Measurements from ENCODE around the gene SERPINB4. TPM values are rescaled to one million over a fixed set of nuclear protein-coding genes. Genes with fewer than 3 reads are reported as not detected.
"Not testable (repeated sequence)": the region's sequence is repeated elsewhere in the genome, so short reads cannot be mapped to it uniquely, and the experiment has no call there.

The SERPINB4 gene
- total and polyA plus RNA-seq, 12 donors = not detected

GRCh38 chr18:63676526-63677323 is 32.7 kb upstream of the SERPINB4 start:
- no peak for TF ChIP-seq CTCF (IDR thresholded peaks at IDR 0.05)
- TF ChIP-seq POLR2A (IDR thresholded peaks at IDR 0.05) = no peak
- DNase-seq = no peak
- Histone ChIP-seq H3K27ac (no peak overlapping the region), H3K27me3 (no peaks in the 10 kb centered on the region), H3K9me3 (replicated peaks in 1 of 3) (no peaks in the 10 kb centered on the region), H3K4me1 (replicated peaks in 1 of 2) (no peaks in the 10 kb centered on the region), H3K4me3 (no peak overlapping the region), H3K36me3 (replicated peaks in 1 of 2) (no peaks in the 10 kb centered on the region)
- 24 to 34% (median 26%) methylated on average over 5 of the region's 5 CpGs for WGBS, 4 donors
- intact Hi-C loops (cut with DNase I) = no loop called here

GRCh38 chr18:63664571-63664970 is 20.5 kb upstream of the SERPINB4 start:
- Histone ChIP-seq H3K9me3 (replicated peaks in 1 of 3) (no peaks in the 10 kb centered on the region), H3K4me1 (replicated peaks in 1 of 2) (no peaks in the 10 kb centered on the region), H3K4me3 (no peak overlapping the region), H3K27me3 (no peaks in the 10 kb centered on the region), H3K36me3 (replicated peaks in 1 of 2) (no peaks in the 10 kb centered on the region), H3K27ac (no peak overlapping the region)
- intact Hi-C loops (cut with DNase I) = no loop called here
- TF ChIP-seq CTCF (IDR thresholded peaks at IDR 0.05) (no peak), POLR2A (IDR thresholded peaks at IDR 0.05) (no peak)
- WGBS, 4 donors = 73 to 96% (median 79%) methylated on average over 1 of the region's 1 CpG
- no peak for DNase-seq

- intact Hi-C loops (cut with DNase I); H3K36me3 ChIP-seq (replicated peaks in 1 of 2); H3K27ac ChIP-seq; H3K4me1 ChIP-seq (replicated peaks in 1 of 2); H3K9me3 ChIP-seq (replicated peaks in 1 of 3); H3K4me3 ChIP-seq; H3K27me3 ChIP-seq; DNase-seq: not testable (repeated sequence)
- WGBS, 4 donors = 48 to 67% (median 60%) methylated on average over 2 of the region's 3 CpGs
Observed at GRCh38 chr18:63661750-63662149, 17.7 kb upstream of the SERPINB4 start, which contains the start of gene SERPINB3. TSS of gene SERPINB3 (minus strand) at chr18:63661893. CDS start at chr18:63661216, 677 bp downstream.

- intact Hi-C loops (cut with DNase I); H3K4me3 ChIP-seq; H3K27ac ChIP-seq; H3K4me1 ChIP-seq (replicated peaks in 1 of 2); DNase-seq; H3K36me3 ChIP-seq (replicated peaks in 1 of 2); H3K27me3 ChIP-seq; H3K9me3 ChIP-seq (replicated peaks in 1 of 3): not testable (repeated sequence)
- WGBS, 4 donors = 72 to 87% (median 80%) methylated on average over 4 of the region's 4 CpGs
Observed at GRCh38 chr18:63658920-63659319, 14.9 kb upstream of the SERPINB4 start.

GRCh38 chr18:63650271-63650670 is 6.2 kb upstream of the SERPINB4 start:
- DNase-seq; H3K4me1 ChIP-seq (replicated peaks in 1 of 2); H3K27me3 ChIP-seq; H3K4me3 ChIP-seq; H3K36me3 ChIP-seq (replicated peaks in 1 of 2); H3K9me3 ChIP-seq (replicated peaks in 1 of 3); H3K27ac ChIP-seq; intact Hi-C loops (cut with DNase I): not testable (repeated sequence)
- WGBS, 4 donors = 47 to 72% (median 71%) methylated on average over 3 of the region's 3 CpGs

- no peak for TF ChIP-seq CTCF (IDR thresholded peaks at IDR 0.05)
- TF ChIP-seq POLR2A (IDR thresholded peaks at IDR 0.05) = no peak
- intact Hi-C loops (cut with DNase I) = no loop called here
- Histone ChIP-seq H3K9me3 (replicated peaks in 1 of 3) (no peaks in the 10 kb centered on the region), H3K27ac (no peak overlapping the region), H3K36me3 (replicated peaks in 1 of 2) (no peaks in the 10 kb centered on the region), H3K4me1 (replicated peaks in 1 of 2) (no peaks in the 10 kb centered on the region), H3K27me3 (no peaks in the 10 kb centered on the region), H3K4me3 (no peak overlapping the region)
- WGBS, 4 donors = 54 to 64% (median 64%) methylated on average over 7 of the region's 7 CpGs
- no peak for DNase-seq
Observed at GRCh38 chr18:63648241-63648640, 4.2 kb upstream of the SERPINB4 start.
